GF-D8 (cell line): ENCODE results near the gene AVEN.
"Not testable (repeated sequence)": the region's sequence is repeated elsewhere in the genome, so short reads cannot be mapped to it uniquely, and the experiment has no call there.

Experiments used
- DNase-seq: peaks from one replicate; lab custom pipeline; 2025; lab: John Stamatoyannopoulos, UW

AVEN gene

GRCh38 chr15:33852094-33852493, 186.9 kb downstream of the AVEN start:
- DNase-seq: no peak

DNA sequence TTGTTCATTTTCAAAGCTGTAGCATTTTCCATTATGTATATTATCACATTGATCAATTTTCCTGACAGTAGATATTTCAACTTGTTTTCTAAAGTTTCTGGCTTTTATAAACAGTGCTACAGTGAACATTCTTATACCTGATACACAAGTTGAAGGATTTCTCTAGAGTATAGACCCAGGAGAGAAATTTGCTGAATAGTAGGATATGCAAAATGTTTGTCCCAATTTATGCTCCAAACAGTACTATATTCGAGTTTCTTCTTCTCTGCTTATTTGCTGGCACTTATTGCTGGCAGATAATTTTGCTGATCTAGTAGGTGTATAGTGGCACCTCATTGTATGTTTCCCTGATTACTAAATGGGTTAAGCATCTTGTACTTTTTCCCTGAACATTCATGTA, 187.9 kb downstream of the AVEN start:
- DNase-seq: no peak

DNA sequence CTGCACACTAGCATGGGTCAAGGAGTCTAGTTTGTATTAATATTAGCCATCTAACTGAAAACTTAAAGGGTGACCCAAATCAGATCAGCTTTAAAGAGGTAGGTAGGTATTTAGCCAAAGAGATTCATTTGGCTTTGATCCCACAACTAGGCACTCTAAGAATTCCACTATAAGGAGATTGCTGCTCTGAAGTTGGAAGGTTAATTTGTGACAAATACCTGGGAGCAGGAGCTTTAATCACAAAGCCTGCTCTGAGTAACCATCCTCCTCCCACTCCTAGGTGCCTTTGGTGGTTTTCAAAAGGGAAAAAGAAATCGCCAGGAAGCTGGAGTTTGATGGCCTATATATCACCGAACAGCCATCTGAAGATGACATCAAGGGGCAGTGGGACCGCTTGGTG, 191.0 kb downstream of the AVEN start:
- DNase-seq: no peak

DNA sequence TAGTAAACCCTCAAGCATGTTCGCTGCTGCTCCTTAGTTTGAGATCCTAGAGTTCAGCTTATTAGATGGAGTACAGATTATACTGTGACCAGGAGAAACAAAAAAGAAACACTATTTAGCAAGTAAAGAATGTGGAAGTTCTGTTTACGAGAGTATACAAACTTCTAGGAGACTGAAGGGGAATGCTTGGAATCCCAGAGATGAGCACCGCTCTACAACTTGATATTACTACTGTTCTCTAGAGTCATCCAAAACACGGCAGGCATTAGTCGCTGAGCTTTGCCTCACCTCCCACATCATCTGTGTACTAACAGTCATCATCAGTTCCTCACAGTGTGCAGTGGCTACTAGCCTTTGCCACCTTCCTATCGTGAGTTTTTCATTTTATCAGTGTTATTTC, 192.1 kb downstream of the AVEN start:
- no peak for DNase-seq

- DNase-seq: no peak
Observed at GRCh38 chr15:33846142-33846541, 192.9 kb downstream of the AVEN start.

- DNase-seq: no peak
Observed at GRCh38 chr15:33844597-33844996, 194.4 kb downstream of the AVEN start.

GRCh38 chr15:33844186-33844585, 194.8 kb downstream of the AVEN start:
- no peak for DNase-seq

DNA sequence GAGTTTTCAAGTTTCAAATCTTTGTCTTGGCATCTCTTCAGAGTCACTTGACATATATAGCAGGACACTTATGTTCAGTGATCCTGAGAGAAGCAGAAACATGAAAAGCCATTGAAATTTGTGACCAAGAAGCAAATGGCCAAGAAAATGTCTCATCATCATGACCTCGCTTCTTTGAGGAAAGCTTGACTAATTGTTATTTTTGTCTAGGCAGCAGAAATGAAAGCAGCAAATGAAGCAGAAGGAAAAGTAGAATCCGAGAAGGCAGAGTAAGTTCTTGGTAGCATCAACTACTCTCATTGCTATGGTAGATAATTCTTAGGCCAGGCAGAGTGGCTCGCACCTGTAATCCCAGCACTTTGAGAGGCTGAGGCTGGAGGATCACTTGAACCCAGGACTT, 198.4 kb downstream of the AVEN start:
- no peak for DNase-seq

DNA sequence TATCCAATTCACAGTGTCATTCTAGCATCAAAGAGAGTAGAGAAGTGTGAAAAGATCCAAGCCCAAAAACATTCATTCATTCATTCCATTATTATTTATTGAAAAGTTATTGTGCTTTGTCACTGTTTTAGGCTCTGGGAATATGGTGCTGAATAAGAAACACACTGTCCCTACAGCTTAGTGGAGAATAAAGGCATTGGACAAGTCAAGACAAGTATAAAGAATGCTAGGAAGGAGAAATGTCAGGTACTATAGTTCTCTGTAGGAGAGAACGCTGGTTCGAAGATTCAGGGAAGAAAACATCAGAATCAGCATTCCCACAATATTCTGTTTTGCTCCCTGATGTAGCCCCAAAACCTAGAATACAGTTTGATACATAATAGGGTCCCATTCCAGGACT, 199.5 kb downstream of the AVEN start:
- DNase-seq: no peak

DNA sequence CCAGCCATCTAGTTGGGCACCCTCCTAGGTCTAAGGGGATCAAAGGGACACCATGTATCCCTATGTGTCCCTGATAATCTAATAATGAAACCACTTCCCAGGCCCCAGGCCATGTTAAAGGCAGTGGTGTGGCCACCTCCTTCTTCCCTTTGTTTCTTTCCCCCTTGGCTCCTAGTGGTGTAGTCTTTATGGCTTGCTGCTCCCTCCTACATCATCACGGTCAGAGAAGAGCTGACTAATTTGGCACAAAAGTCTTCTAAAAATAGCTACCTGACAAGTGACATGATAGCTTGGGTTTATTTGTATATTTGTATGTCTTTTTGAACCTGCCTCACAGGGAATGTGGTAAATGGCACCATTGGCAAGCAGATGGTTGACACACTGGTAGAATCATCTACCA, 201.7 kb downstream of the AVEN start:
- DNase-seq: no peak

DNA sequence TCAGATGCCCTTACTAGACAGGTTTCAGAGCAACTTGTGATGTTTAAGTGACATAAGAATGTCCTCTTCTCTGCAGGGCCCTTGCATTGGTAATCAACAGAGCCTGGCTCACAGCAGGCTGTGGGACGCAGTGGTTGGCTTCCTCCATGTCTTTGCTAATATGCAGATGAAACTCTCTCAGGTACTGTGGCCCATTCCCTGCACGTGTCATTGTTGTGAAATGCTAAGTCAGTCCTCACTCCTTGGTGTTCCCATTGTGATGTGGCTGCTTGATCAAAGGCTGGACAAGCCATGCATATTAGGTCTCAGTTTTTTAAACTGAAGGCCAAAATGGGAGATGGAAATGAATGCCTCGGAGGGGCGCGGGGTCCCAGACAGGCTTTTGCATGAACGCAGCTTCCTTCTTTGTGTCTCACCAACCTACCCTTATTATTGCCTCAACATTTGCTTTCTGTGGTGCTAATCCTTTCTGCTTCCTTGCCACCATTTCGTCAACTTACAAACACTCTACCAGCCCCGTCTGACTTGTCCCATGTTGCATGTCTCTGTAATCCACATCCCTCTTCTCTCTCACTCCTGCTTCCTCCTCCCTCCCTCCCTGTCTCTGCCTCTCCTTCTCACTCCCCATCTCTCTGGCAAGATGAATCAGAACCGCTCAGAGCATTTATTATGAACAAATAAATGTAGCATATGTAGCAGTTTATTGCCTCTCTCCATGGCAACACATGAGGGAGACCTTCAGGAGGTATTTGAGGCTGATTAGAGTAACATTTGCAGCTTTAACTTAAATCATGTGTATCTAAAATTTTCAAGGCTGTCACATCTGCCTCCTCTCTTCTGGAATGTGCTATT, 203.9 kb downstream of the AVEN start:
- DNase-seq: no peak

DNA sequence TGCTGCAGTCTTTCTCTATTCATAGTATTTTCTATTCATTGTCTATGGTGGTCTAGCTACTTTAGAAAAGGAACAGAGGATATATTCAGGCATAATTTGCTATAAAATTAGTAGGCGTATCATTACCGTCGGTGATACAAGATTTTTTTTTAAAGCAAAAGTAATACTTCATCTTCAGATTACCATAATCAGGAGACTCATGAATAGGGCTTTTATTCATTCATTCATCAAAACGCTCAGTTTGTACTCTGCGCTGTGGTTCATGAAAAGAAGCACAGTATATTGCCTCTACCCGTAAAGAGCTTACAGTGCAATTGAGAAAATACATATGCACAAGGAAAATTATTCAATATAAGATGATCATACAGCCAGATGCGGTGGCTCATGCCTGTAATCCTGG, 207.4 kb downstream of the AVEN start:
- no peak for DNase-seq

- no peak for DNase-seq
Observed at GRCh38 chr15:33830351-33830750, 208.7 kb downstream of the AVEN start.

DNA sequence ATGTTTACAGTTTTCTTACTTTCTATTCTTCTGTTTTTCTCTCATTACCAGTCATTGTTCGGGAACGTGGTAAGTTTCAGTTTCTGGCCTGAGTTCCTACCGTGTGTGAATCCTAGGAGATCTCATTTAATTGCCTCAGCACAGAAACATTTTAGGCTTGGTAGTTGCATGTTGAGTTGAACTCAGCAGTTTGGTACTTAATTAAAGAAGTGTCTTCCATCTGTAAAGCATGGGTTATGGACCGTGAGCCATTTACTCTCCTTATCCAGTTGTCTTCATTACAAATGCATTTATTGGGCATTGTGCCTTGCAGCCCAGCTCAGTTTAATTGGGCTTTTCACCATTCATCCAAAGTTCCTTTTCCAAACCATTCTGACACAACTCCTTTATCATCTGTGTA, 212.8 kb downstream of the AVEN start:
- no peak for DNase-seq

DNA sequence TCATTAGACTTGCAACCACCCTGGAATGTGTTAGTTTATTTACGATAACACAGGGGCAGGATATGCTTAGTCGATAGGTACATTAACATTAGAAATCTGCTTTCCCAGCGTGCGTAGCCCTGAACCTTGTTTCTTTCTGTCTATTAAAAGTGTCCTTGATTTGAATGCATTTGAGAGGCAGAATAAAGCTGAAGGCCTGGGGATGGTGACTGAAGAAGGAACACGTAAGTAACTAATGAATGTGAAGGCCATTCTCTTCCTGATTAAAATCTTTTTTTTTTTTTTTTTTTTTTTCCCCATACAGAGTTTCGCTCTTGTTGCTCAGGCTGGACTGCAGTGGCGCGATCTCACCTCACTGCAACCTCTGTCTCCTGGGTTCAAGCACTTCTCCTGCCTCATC, 213.6 kb downstream of the AVEN start:
- DNase-seq: no peak

DNA sequence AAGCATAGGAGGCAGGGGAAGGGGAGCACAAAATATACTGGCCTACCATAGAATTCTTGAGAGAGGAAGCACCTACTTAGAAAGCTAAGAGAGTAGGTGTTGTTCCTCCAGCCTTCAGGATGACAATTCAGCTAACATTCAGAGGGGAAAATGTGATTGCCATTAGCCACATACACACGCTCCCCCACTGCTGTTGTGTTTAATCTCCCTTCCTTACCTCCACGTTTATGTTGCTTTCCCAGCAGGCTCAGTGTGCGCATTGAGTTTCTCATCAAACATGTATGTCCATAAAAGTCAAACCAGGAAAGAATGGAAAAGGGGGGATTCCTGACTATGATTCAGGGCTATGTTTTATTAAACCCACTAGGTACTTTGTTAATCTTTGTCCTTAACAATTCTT, 215.9 kb downstream of the AVEN start:
- DNase-seq: no peak

DNA sequence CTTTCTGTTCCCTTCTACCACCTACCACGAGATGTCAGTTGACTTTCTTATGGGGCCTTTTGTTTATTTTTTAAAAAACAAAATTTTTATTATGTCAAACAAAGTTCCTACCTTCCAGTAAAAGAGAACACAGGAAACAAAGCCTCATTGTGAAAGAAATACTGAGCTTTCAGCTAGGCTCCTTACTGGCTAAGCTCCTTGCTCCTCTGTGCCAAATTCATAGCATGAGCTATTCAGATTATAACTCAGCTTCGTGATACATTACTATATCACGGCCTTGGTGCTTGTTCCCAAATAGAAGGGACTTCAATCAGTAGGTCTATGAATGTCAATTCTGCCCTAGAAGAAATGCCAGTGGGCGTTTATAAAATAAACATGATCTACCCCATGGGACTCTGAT, 216.5 kb downstream of the AVEN start:
- no peak for DNase-seq

DNA sequence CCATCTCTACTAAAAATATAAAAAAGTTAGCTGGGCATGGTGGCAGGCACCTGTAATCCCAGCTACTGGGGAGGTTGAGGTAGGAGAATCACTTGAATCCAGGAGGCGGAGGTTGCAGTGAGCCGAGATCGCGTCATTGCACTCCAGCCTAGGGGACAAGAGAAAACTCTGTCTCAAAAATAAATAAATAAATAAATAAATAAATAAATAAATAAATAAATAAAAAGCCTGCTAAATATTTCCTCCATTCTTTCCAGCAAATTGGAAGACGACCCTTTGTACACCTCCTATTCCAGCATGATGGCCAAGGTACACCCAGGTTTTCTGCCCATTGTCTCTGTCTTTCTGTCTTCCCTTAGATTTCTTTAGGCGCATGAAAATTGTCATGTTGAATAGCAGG, 219.5 kb downstream of the AVEN start:
- DNase-seq: not testable (repeated sequence)
